Bronchial epithelial cell (primary cell): ENCODE results near the gene ATP2B1. TPM values are rescaled to one million over a fixed set of nuclear protein-coding genes. Genes with fewer than 3 reads are reported as not detected.
"Not testable (repeated sequence)": the region's sequence is repeated elsewhere in the genome, so short reads cannot be mapped to it uniquely, and the experiment has no call there.

Source experiments
- DNase-seq: peaks from one replicate; pipeline ENCODE4 v3.0.0-alpha.2; 2010; ENCODE audit warnings: low read depth
- FAIRE-seq: peaks from 2 replicates; lab custom pipeline; 2011; peaks lifted over from hg19 to GRCh38; lab: Jason Lieb, UNC
- H3K27me3 ChIP-seq: 2 replicates; pipeline ENCODE4 v1.5.1; 2011; ENCODE audit warnings: low read length; ENCODE audit not compliant: control insufficient read depth, insufficient read depth
- H3K36me3 ChIP-seq: 2 replicates; pipeline ENCODE4 v1.5.1; 2011; ENCODE audit warnings: low read length; ENCODE audit not compliant: control insufficient read depth, insufficient read depth
- H3K4me3 ChIP-seq: 2 replicates; pipeline ENCODE4 v1.5.1; 2011; ENCODE audit warnings: mild to moderate bottlenecking, low read depth, low read length, control low read depth
- CTCF ChIP-seq: IDR thresholded peaks from 2 replicates; pipeline ENCODE4 v1.5.1; 2011; ENCODE audit warnings: mild to moderate bottlenecking, moderate library complexity, low read length, control low read depth, inconsistent platforms; ENCODE audit not compliant: insufficient read depth, severe bottlenecking
- total RNA-seq: library from RNA; depleted of rRNA; stranded (reverse); fragments of >200 nt; gene quantifications from 2 replicates; pipeline ENCODE4 v1.2.1, GENCODE V29; 2014

The ATP2B1 gene
- 69.8 and 80.8 TPM in 2 replicates for total RNA-seq

GRCh38 chr12:89708565-89709156, at the start of gene ATP2B1:
ATP2B1 (minus strand) TSS chr12:89708838; CDS start chr12:89655886, 52,952 bp downstream.
- Histone ChIP-seq H3K36me3 (no peaks in the 10 kb centered on the region), H3K27me3 (no peaks in the 10 kb centered on the region), H3K4me3 (peak within 1 kb of the TSS; percentile 92)
- TF ChIP-seq CTCF: peak; percentile 30
- FAIRE-seq: no peak
- DNase-seq: peak; percentile 71

GRCh38 chr12:89757987-89758386, 49.3 kb upstream of the ATP2B1 start:
- H3K27me3 ChIP-seq, FAIRE-seq, H3K36me3 ChIP-seq, H3K4me3 ChIP-seq, DNase-seq: not testable (repeated sequence)

GRCh38 chr12:89756585-89757398, 48.2 kb upstream of the ATP2B1 start:
- Histone ChIP-seq H3K4me3 (no peak overlapping the region), H3K27me3 (no peaks in the 10 kb centered on the region), H3K36me3 (no peaks in the 10 kb centered on the region)
- FAIRE-seq (no peak), DNase-seq (peak; percentile 100)
- TF ChIP-seq CTCF: no peak

- Histone ChIP-seq H3K4me3 (no peak overlapping the region), H3K36me3 (no peaks in the 10 kb centered on the region), H3K27me3 (no peaks in the 10 kb centered on the region)
- FAIRE-seq: no peak
- no peak for DNase-seq
- no peak for TF ChIP-seq CTCF
These were observed 47.6 kb upstream of the ATP2B1 start for GRCh38 chr12:89756194-89756584.

GRCh38 chr12:89753997-89754396, 45.4 kb upstream of the ATP2B1 start:
- FAIRE-seq: no peak
- TF ChIP-seq CTCF: no peak
- Histone ChIP-seq H3K27me3 (no peaks in the 10 kb centered on the region), H3K4me3 (no peak overlapping the region), H3K36me3 (no peaks in the 10 kb centered on the region)
- DNase-seq: no peak

- Histone ChIP-seq H3K36me3 (no peaks in the 10 kb centered on the region), H3K27me3 (no peaks in the 10 kb centered on the region), H3K4me3 (no peak overlapping the region)
- no peak for FAIRE-seq
- TF ChIP-seq CTCF: no peak
- DNase-seq: no peak
These were observed 43.7 kb upstream of the ATP2B1 start for GRCh38 chr12:89752341-89752740.
